ENCODE results near the gene EIF3K.

Gene EIF3K

DNA sequence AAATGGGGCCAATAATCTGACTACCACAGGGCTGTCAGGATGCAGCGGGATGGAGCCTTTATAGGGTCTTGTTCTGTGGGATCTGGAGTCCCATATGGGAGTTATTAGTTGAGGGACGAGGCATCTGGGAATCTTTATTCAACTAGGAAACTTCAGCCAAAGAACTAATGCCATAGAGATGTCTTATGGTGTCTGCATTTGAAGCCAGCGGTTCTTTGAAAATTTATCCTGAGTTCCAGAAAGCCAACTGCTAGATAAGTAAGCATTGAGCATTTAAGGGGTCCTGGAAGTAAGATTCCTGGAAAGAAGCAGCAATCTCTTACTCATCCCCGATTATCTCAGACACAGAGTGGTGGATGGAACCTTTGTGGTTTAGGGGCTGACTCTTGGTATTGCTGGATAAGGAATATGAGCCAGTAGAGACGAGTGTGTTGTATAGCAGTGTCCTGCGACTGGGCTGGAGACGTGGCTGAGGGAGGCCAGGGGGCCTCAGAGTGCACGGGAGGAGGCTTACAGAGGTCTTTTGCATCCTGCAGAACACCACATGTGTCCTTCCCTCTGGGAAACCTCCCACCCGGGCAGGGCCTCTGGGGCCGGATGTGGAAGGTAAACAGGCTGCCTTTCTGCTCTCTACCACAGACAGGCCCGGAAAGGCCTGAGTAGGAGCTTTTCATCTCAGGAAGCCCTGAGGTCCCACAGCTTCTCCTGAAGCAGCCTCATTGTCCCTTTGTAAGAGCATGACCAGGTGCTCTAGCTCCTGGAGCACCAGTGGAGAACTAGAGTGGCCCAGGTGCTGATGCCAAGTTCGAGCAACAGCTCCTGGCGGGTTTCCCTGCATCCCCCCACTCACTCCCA, 57.3 kb downstream of the EIF3K start:
- Histone ChIP-seq H3K27me3 (ENCODE audit: insufficient read depth, low read length) (no peaks in the 10 kb centered on the region), H3K79me2 (ENCODE audit: control insufficient read depth, insufficient read depth, low read length, unreplicated experiment) (peaks cover 86% of the 10 kb centered on the region), H3K36me3 (ENCODE audit: insufficient read depth, low read length) (no peaks in the 10 kb centered on the region; the same call in 1 of the 2 replicates), H3K4me1 (ENCODE audit: control insufficient read depth, insufficient read depth, low read length, unreplicated experiment) (peaks cover 28% of the 10 kb centered on the region), H3K27ac (ENCODE audit: low read depth, low read length) (peak overlapping the region; percentile 29; the same call in 1 of the 2 replicates), H2AFZ (ENCODE audit: low read length, unreplicated experiment) (no peak overlapping the region), H3K4me3 (ENCODE audit: low read depth, low read length) (no peak overlapping the region)

DNA sequence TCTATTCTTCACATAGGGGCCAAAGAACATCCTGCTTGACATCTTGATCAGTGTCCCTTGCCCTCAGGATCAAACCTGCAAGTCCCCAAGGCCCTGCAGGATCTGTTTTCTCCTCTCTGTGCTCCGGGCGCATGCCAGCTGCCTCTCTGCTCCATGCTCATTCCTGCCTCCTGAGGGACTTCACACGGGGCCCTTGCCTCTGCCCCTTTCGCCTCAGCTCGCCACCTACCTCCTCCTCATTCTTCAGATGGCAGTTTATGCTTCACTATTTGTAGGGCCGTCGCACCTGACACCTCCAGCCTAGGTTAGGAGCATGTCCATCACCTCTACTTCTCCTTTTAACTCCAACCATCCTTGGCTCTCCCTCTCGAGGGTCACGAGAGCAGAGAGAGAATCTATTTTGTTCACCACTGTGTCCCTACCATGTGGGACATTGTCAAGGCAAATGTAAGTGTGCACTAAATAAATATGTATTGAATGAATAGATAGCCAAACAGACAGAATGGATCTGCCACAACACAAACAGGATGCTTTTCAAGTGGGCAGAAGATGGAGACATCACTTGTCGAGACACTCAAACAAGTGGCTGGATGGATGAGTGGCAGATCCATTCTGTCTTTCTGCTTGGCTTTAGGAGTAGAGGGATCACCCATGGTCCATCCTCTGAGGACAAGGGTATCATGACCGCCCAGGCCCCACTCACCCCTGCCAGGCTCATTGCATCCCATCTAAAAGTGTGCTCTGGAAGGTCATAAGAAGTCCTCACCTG, 58.1 kb downstream of the EIF3K start:
- H3K4me1 ChIP-seq (ENCODE audit: control insufficient read depth, insufficient read depth, low read length, unreplicated experiment): peaks cover 31% of the 10 kb centered on the region
- no peaks in the 10 kb centered on the region for H3K27me3 ChIP-seq (ENCODE audit: insufficient read depth, low read length)
- H3K4me3 ChIP-seq (ENCODE audit: low read depth, low read length): no peak overlapping the region
- H2AFZ ChIP-seq (ENCODE audit: low read length, unreplicated experiment): no peak overlapping the region
- H3K79me2 ChIP-seq (ENCODE audit: control insufficient read depth, insufficient read depth, low read length, unreplicated experiment): peaks cover 85% of the 10 kb centered on the region
- H3K36me3 ChIP-seq (ENCODE audit: insufficient read depth, low read length): no peaks in the 10 kb centered on the region; the same call in 1 of the 2 replicates
- no peak overlapping the region for H3K27ac ChIP-seq (ENCODE audit: low read depth, low read length)

DNA sequence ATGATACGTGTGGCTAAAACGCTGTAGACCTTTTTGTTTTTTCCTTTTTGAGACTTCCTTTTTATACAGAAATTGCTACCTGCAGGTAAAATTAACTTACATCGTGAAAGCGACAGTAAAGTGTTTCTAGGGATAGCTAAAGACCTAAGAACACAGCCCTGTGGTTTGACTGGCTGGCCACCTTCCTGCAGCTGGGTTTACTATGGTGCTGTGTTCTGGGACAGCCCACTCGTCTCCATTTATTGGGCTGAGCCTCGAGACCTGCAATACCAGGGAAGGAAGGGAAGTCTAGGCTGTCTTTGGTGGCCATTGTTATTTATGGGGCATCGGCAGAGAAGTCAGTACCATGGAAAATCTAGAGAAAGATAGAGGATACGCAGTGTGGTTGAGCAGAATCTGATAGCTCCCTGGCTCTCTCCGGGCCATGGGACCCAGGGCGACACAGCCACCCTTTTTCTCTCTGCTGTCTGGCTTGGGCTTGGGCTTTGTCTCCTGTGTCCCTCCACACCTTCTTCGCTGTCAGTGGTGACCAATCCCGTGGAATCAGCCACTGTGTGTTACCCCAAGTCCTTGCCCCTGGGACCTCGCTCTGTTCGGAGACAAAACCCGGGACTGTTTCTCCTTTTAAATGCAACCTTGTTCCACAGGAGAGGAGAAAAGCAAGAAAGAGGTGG, 59.4 kb downstream of the EIF3K start:
- H3K27me3 ChIP-seq (ENCODE audit: insufficient read depth, low read length): no peaks in the 10 kb centered on the region
- H3K27ac ChIP-seq (ENCODE audit: low read depth, low read length): no peak overlapping the region
- H2AFZ ChIP-seq (ENCODE audit: low read length, unreplicated experiment): no peak overlapping the region
- no peak overlapping the region for H3K4me3 ChIP-seq (ENCODE audit: low read depth, low read length)
- H3K36me3 ChIP-seq (ENCODE audit: insufficient read depth, low read length): peaks cover 4% of the 10 kb centered on the region; the same call in 1 of the 2 replicates
- peaks cover 89% of the 10 kb centered on the region for H3K79me2 ChIP-seq (ENCODE audit: control insufficient read depth, insufficient read depth, low read length, unreplicated experiment)
- peaks cover 39% of the 10 kb centered on the region for H3K4me1 ChIP-seq (ENCODE audit: control insufficient read depth, insufficient read depth, low read length, unreplicated experiment)

DNA sequence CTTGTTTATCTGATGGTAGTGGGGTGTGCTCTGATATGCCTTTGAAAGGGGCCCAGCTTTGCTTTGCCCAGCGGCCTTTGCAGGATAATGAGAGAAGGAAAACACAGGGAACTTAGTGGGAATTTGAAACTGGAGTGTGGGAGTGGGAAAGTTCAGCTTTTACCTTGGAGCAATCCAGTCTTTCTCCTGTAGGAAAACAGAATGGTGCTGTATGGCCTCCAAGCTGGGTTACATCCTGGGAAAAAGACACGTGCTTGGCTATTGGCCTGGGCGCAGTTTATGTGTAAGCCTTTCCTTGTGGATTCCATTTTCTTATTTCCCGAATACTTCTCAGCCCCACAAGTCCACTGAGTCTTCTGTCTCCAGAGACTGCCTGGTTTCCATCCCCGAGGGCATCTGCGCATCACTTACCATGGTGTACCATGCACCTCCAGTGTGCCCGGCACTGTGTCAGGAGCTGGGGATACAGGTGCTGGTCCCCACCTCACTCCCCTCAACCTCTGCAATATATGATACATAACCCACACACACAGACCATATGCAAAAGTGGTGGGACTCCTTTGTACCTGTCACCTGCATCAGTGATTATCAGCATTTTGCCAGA, 60.0 kb downstream of the EIF3K start:
- no peaks in the 10 kb centered on the region for H3K27me3 ChIP-seq (ENCODE audit: insufficient read depth, low read length)
- H3K36me3 ChIP-seq (ENCODE audit: insufficient read depth, low read length): peaks cover 4% of the 10 kb centered on the region; the same call in 1 of the 2 replicates
- H2AFZ ChIP-seq (ENCODE audit: low read length, unreplicated experiment): no peak overlapping the region
- H3K79me2 ChIP-seq (ENCODE audit: control insufficient read depth, insufficient read depth, low read length, unreplicated experiment): peaks cover 87% of the 10 kb centered on the region
- no peak overlapping the region for H3K27ac ChIP-seq (ENCODE audit: low read depth, low read length)
- H3K4me3 ChIP-seq (ENCODE audit: low read depth, low read length): no peak overlapping the region
- H3K4me1 ChIP-seq (ENCODE audit: control insufficient read depth, insufficient read depth, low read length, unreplicated experiment): peaks cover 44% of the 10 kb centered on the region

DNA sequence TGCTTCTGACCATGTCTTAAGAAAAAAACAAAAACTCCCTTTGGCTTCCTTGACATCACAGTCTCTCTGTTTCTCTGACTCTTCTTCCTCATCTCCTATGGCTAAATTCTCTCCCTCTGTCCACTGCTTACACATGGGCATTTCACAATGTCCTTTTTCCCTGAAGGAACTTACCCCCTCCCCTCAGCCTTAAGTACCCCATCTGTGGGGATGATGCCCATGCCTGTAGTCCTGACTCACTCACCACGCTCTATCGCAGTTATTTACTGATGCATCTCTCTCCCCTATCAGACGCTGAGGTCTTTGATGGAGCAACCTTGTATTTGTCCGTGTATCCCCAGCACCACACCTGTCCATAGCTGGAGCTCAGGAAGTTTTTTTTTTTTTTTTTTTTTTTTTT, 60.9 kb downstream of the EIF3K start:
- Histone ChIP-seq H3K36me3 (ENCODE audit: insufficient read depth, low read length) (peaks cover 4% of the 10 kb centered on the region; the same call in 1 of the 2 replicates), H3K79me2 (ENCODE audit: control insufficient read depth, insufficient read depth, low read length, unreplicated experiment) (peaks cover 82% of the 10 kb centered on the region), H3K27ac (ENCODE audit: low read depth, low read length) (peak overlapping the region; percentile 26; the same call in 1 of the 2 replicates), H3K4me1 (ENCODE audit: control insufficient read depth, insufficient read depth, low read length, unreplicated experiment) (peaks cover 47% of the 10 kb centered on the region), H2AFZ (ENCODE audit: low read length, unreplicated experiment) (no peak overlapping the region), H3K27me3 (ENCODE audit: insufficient read depth, low read length) (no peaks in the 10 kb centered on the region), H3K4me3 (ENCODE audit: low read depth, low read length) (no peak overlapping the region)

DNA sequence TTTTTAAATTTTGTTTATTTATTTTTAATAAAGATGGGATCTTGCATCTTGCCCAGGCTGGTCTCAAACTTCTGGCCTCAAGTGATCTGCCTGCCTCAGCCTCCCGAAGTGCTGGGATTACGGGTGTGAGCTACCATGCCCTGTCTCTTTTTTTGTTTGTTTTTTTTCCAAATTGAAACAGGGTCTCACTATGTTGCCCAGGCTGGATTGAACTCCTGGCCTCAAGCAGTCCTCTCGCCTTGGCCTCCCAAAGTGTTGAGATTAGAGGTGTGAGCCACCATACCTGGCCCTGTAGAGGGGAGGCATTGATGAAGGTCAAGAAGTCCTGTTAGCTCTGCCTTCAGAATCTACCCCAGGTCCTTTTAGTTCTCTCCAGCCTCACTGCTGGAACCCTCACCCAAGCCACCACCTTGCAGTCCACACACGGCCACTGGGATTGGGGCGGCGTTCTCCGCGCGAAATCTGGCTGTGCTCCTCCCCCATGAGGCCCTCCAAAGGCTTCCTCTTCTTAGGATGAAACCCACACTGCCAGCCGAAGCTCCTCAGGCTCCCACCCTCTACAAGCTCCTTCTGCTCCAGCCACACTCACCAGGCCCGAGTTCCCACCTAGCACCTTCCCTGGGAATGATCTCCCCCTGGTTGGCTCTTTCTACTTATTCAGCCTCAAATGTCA, 63.3 kb downstream of the EIF3K start:
- peaks cover 82% of the 10 kb centered on the region for H3K79me2 ChIP-seq (ENCODE audit: control insufficient read depth, insufficient read depth, low read length, unreplicated experiment)
- H3K4me1 ChIP-seq (ENCODE audit: control insufficient read depth, insufficient read depth, low read length, unreplicated experiment): peaks cover 51% of the 10 kb centered on the region
- H3K36me3 ChIP-seq (ENCODE audit: insufficient read depth, low read length): peaks cover 4% of the 10 kb centered on the region; the same call in 1 of the 2 replicates
- no peak overlapping the region for H2AFZ ChIP-seq (ENCODE audit: low read length, unreplicated experiment)
- no peaks in the 10 kb centered on the region for H3K27me3 ChIP-seq (ENCODE audit: insufficient read depth, low read length)
- H3K4me3 ChIP-seq (ENCODE audit: low read depth, low read length): no peak overlapping the region
- peak overlapping the region; percentile 99 for H3K27ac ChIP-seq (ENCODE audit: low read depth, low read length)

DNA sequence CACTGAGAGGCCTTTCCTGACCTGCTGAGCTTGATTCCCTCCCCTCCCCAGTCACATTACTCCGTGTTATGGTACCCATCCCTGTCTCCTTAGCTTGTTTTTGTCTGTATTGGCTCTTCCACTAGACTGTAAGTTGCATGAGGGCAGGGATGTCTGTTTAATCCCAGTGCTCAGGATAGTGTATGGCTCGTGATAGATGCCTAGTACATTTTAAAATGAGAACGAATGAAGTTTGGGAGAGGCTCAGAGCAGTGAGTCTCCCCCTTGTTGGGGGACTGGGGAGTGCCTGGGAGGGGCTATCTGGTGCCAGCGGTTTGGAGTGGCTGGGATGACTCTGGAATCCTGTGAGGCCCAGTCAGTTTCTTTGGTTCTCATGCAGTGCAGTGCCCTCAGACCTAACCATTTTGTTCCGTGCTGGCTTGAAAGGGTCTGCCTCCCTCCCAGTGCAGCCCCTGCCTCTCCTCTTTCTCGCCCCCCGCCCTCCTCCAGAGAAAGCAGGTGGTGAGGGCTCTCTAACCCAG, 63.9 kb downstream of the EIF3K start:
- peaks cover 57% of the 10 kb centered on the region for H3K4me1 ChIP-seq (ENCODE audit: control insufficient read depth, insufficient read depth, low read length, unreplicated experiment)
- H3K79me2 ChIP-seq (ENCODE audit: control insufficient read depth, insufficient read depth, low read length, unreplicated experiment): peaks cover 82% of the 10 kb centered on the region
- H3K36me3 ChIP-seq (ENCODE audit: insufficient read depth, low read length): peaks cover 4% of the 10 kb centered on the region; the same call in 1 of the 2 replicates
- H3K27ac ChIP-seq (ENCODE audit: low read depth, low read length): peak overlapping the region; percentile 99
- H3K4me3 ChIP-seq (ENCODE audit: low read depth, low read length): no peak overlapping the region; the same call in 1 of the 2 replicates
- no peak overlapping the region for H2AFZ ChIP-seq (ENCODE audit: low read length, unreplicated experiment)
- H3K27me3 ChIP-seq (ENCODE audit: insufficient read depth, low read length): no peaks in the 10 kb centered on the region

DNA sequence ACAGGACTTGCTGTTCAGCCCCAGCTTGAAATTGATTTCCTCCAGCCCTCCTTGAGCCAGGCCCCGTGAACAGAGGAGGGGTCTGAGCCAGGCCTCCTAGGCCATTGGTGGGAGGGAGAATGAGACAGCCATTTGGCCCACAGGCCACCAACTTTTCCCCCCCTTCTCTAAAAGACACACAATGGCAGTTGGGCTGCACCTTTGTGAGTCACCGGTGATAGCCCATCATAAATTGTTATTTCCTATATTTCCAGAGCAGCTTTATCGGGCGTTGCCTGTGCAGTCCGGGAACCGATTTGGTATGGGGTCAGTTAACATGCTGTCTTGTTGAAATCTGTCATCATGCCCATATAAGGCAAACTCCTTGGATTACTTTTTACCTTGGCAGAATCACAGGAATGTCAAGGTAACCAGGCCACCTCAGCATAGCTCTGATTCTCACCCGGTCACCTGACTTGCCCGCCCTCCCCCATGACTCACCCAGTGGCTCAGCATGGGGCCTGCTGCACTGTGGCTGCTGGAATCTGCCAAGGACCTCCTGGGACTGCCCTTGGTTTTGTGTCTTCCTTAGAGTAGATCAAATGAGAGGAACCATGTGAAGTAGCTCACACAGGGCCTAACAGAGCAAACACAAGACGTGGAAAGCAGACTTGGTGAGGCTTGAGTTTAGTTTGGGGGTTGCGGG, 64.5 kb downstream of the EIF3K start:
- no peak overlapping the region for H2AFZ ChIP-seq (ENCODE audit: low read length, unreplicated experiment)
- peaks cover 4% of the 10 kb centered on the region; the same call in 1 of the 2 replicates for H3K36me3 ChIP-seq (ENCODE audit: insufficient read depth, low read length)
- H3K4me1 ChIP-seq (ENCODE audit: control insufficient read depth, insufficient read depth, low read length, unreplicated experiment): peaks cover 63% of the 10 kb centered on the region
- peaks cover 82% of the 10 kb centered on the region for H3K79me2 ChIP-seq (ENCODE audit: control insufficient read depth, insufficient read depth, low read length, unreplicated experiment)
- peak overlapping the region; percentile 99 for H3K27ac ChIP-seq (ENCODE audit: low read depth, low read length)
- peak overlapping the region; percentile 32; the same call in 1 of the 2 replicates for H3K4me3 ChIP-seq (ENCODE audit: low read depth, low read length)
- no peaks in the 10 kb centered on the region for H3K27me3 ChIP-seq (ENCODE audit: insufficient read depth, low read length)

DNA sequence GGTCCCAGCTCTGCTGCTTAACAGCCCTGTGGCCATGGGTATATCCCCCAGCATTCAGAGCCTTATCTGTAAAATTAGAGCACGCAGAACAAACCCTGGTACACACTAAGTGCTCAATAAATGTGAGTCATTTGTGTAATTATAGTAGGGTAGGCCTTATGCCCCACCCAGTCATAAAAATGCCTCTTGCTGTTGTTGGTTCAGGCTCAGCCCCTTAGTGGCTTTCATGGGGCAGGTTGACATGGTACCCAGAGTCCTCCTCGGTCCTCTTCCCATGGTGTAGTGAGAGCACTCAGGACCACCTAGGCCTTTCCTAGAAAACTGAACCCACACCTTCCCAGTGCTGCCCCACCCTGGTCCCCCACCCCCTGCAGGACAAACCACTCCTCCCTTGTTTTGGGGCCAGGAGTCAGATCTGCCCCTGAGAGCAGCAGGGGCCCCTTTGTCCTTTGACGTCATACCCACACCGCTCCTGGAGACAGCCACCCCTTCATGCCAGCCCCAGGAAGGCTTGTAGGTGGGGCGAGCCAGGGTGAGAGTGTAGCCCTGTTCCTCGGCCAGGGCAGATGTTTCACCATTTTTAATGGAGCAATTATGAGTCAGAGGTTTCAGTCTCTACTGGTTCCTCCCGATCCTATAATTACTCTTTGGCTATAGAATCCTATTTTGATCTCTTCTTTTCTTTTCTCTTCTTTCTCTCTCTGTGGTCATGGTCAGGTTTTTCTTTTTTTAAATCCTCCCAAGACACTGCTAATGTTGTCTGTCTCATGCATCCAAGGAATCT, 65.3 kb downstream of the EIF3K start:
- Histone ChIP-seq H3K79me2 (ENCODE audit: control insufficient read depth, insufficient read depth, low read length, unreplicated experiment) (peaks cover 82% of the 10 kb centered on the region), H3K36me3 (ENCODE audit: insufficient read depth, low read length) (peaks cover 4% of the 10 kb centered on the region; the same call in 1 of the 2 replicates), H2AFZ (ENCODE audit: low read length, unreplicated experiment) (no peak overlapping the region), H3K4me3 (ENCODE audit: low read depth, low read length) (peak overlapping the region; percentile 43), H3K27ac (ENCODE audit: low read depth, low read length) (peak overlapping the region; percentile 99), H3K27me3 (ENCODE audit: insufficient read depth, low read length) (no peaks in the 10 kb centered on the region), H3K4me1 (ENCODE audit: control insufficient read depth, insufficient read depth, low read length, unreplicated experiment) (peaks cover 67% of the 10 kb centered on the region)

Measured in ACC112 (cell line).